ENCODE measurements around the gene ARSB. TPM values are rescaled to one million over a fixed set of nuclear protein-coding genes. Genes with fewer than 3 reads are reported as not detected.
"Not testable (repeated sequence)": the region's sequence is repeated elsewhere in the genome, so short reads cannot be mapped to it uniquely, and the experiment has no call there.

ARSB gene
- total RNA-seq, 1 experiment from 2014 or later, result 12.2 TPM

- DNase-seq (ENCODE audit: low read depth), result no peak
These were observed 10.5 kb upstream of the ARSB start for GRCh38 chr5:78995521-78996007.

GRCh38 chr5:78993165-78993564, 8.1 kb upstream of the ARSB start:
- DNase-seq (ENCODE audit: low read depth), result no peak

GRCh38 chr5:78992146-78992545, 7.0 kb upstream of the ARSB start:
- no peak for DNase-seq (ENCODE audit: low read depth)

- DNase-seq (ENCODE audit: low read depth), result no peak
These were observed 4.0 kb upstream of the ARSB start for GRCh38 chr5:78989080-78989479.

- DNase-seq (ENCODE audit: low read depth), result peak; percentile 80
These were observed 664 bp upstream of the ARSB start for GRCh38 chr5:78985725-78986223.

GRCh38 chr5:78984439-78985115, 533 bp downstream of the ARSB start:
- peak; percentile 92 for DNase-seq (ENCODE audit: low read depth)

GRCh38 chr5:78983601-78984438, 1.3 kb downstream of the ARSB start:
- no peak for DNase-seq (ENCODE audit: low read depth)

GRCh38 chr5:78983194-78983593, 1.9 kb downstream of the ARSB start:
- not testable (repeated sequence) for DNase-seq (ENCODE audit: low read depth)

GRCh38 chr5:78979909-78980308, 5.2 kb downstream of the ARSB start:
- DNase-seq (ENCODE audit: low read depth), result no peak

- no peak for DNase-seq (ENCODE audit: low read depth)
These were observed 5.9 kb downstream of the ARSB start for GRCh38 chr5:78979117-78979742.

- DNase-seq (ENCODE audit: low read depth), result no peak
These were observed 10.1 kb downstream of the ARSB start for GRCh38 chr5:78975035-78975434.

GRCh38 chr5:78974601-78975000, 10.5 kb downstream of the ARSB start:
- no peak for DNase-seq (ENCODE audit: low read depth)

- no peak for DNase-seq (ENCODE audit: low read depth)
These were observed 11.1 kb downstream of the ARSB start for GRCh38 chr5:78974011-78974410.

- DNase-seq (ENCODE audit: low read depth), result no peak
These were observed 12.3 kb downstream of the ARSB start for GRCh38 chr5:78972654-78973428.

GRCh38 chr5:78971998-78972397, 13.1 kb downstream of the ARSB start:
- DNase-seq (ENCODE audit: low read depth), result no peak

GRCh38 chr5:78968781-78969180, 16.3 kb downstream of the ARSB start:
- DNase-seq (ENCODE audit: low read depth), result no peak

- peak; percentile 58 for DNase-seq (ENCODE audit: low read depth)
These were observed 20.2 kb downstream of the ARSB start for GRCh38 chr5:78964889-78965288.

- no peak for DNase-seq (ENCODE audit: low read depth)
These were observed 23.4 kb downstream of the ARSB start for GRCh38 chr5:78961743-78962142.

GRCh38 chr5:78959767-78960166, 25.3 kb downstream of the ARSB start:
- no peak for DNase-seq (ENCODE audit: low read depth)

- no peak for DNase-seq (ENCODE audit: low read depth)
These were observed 26.3 kb downstream of the ARSB start for GRCh38 chr5:78958672-78959445.

- DNase-seq (ENCODE audit: low read depth), result no peak
These were observed 28.2 kb downstream of the ARSB start for GRCh38 chr5:78956901-78957300.

Measured in Daoy (cell line).